ENCODE results near the gene TECTB.

Gene TECTB

DNA sequence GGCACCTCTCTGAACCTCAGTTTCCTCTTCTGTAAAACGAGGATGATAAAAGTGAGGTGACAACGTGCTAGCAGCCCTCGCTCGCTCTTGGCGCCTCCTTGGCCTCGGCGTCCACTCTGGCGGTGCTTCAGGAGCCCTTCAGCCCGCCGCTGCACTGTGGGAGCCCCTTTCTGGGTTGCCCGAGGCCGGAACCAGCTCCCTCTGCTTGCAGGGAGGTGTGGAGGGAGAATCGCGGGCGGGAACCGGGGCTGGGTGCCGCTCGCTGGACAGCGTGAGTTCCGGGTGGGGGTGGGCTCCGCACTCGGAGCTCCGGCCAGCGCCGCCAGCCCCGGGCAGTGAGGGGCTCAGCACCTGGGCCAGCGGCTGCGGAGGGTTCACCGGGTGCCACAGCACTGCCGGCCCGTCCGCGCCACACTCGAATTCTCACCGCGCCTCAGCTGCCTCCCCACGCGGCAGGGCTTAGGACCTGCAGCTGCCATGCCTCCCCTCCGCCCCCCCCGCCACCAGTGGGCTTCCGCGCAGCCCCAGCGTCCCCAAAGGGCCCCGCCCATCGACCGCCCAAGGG is 66.4 kb downstream of the TECTB start:
- no peak for DNase-seq

DNA sequence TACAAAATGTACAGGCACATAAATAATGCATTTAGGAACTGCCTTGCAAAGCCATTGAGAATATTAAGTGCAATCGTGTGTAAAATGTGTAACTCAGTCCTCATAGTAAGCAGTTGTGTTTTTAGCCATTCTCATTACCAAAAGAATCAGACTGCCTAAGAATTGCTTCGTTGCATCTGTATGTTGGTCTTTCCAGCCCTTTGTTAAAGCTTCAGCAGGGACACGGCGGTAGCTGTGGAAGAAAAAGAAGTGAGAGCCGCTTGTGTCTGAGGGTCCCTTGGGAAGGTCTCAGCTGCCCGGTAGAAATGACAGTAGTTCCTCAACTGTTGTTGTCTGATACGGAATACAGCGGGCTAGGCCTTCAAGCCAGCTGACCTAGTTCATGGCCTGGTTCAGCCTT is 67.9 kb downstream of the TECTB start:
- DNase-seq, result no peak

DNA sequence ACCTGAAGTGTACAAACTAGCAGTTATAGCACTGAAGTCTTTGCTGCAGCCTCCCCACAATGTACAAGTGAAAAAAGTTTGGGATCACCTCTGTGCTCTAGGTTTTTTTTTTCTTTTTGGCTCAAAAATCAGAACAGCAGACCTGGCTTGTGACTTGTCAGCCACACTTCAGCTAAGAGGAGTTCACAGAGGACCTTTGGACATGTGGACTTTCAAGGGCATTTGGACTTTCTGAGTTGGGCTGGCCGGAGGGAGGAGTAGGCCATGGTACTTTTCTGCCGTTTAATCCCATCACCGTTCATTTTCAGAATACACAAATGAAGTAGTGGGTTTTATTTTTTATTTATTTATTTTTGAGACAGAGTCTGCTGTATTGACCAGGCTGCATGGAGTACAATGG is 68.8 kb downstream of the TECTB start:
- DNase-seq, result no peak

DNA sequence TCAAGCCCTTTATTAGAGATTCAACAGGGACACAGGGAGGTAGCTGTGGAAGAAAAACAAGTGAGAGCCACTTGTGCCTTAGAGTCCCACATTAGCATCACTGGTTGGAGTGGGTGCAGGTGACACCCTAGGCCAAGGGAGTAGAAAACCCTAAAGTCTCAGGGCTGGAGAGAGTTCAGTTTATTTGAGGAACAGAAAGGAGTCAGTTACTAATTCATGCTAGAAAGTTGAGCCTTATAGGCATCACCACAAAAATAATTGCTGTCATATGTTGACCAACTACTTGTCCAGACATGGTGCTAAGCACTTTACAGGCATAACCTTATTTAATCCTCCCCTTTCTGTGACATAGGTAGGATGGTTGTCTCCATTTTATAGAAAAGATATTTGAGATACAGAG is 69.8 kb downstream of the TECTB start:
- no peak for DNase-seq
